ENCODE measurements around the gene RNF8.
"Not testable (repeated sequence)": the region's sequence is repeated elsewhere in the genome, so short reads cannot be mapped to it uniquely, and the experiment has no call there.

Gene RNF8

DNA sequence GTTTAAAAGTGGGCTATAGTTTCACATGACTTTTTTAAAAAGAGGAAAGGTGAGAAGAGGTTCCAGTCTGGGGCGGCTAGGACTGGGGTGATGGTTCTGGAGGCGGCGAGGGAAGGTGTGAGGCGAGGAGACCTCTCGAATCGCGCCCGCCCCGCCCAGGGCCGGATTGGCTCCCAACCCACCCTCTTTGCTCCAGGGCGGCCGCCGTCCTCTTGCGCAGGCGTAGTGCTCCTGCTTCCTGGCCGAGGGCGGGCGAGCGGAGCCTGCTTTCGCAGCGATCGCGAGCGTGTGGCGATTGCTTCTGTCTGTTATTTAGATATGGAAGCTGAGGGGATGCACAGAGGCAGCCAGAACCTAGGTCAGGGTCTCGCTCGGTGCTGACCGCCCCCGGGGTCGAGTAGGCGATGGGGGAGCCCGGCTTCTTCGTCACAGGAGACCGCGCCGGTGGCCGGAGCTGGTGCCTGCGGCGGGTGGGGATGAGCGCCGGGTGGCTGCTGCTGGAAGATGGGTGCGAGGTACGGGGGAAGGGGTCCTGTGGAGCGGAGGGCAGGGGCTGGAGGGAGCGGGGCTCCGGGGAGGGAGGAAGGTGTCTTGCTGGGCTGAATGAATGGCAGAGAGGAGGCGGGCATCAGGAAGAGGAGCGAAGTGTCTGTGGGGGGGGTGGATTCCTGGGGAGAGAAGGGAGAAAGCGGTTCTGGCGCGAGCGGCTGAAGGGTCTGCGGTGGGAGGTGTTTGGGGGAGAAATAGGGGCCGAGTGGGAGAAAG, at the start of gene RNF8:
RNF8 (plus strand) TSS at position 223 of the 765 bp plus-strand sequence; CDS start at position 405, 182 bp downstream.
- no peak for FAIRE-seq

- no peak for FAIRE-seq
Observed at GRCh38 chr6:37304766-37305165, 49.0 kb upstream of the RNF8 start.

- no peak for FAIRE-seq
Observed at GRCh38 chr6:37305841-37306425, 47.9 kb upstream of the RNF8 start.

GRCh38 chr6:37306624-37307222, 47.1 kb upstream of the RNF8 start:
- no peak for FAIRE-seq

GRCh38 chr6:37307484-37307883, 46.3 kb upstream of the RNF8 start:
- FAIRE-seq: not testable (repeated sequence)

DNA sequence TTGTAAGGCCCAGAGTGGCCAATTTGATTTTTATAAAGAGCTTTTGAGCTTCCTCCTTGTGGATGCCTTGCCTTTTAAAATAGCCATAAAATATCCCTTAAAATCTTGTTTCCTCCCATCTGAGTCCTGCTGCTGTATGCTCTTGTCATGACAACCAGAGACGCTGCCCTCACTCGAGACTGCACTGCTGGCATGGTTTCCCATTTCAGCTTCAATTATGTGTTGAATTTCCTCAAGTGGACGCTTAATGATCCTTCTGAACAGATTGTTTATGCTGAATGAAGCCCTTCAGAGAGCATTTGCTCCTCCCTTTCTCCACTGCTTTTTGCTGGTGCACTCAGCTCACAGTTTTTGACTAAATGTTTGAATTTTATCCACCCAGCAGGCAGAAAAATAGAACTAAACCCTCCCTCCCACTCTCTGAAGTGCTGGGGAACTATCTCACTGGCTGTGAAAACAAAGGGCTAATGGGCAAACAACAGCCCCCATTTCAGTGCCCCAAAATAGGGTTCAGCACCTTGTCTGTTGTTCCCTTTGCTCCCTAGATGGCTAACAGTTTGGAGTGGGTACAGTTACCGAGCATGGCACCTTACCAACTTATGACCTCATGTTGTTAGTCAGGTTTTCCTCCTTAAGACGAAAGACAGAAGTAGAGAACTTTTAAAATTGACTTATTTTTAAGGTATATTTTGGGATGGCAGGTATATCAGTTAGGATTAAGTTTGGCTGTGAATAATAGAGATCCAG, 45.5 kb upstream of the RNF8 start:
- no peak for FAIRE-seq

GRCh38 chr6:37309046-37309445, 44.7 kb upstream of the RNF8 start:
- FAIRE-seq: no peak

GRCh38 chr6:37309692-37310091, 44.1 kb upstream of the RNF8 start:
- no peak for FAIRE-seq

- FAIRE-seq: no peak
Observed at GRCh38 chr6:37310966-37311365, 42.8 kb upstream of the RNF8 start.

DNA sequence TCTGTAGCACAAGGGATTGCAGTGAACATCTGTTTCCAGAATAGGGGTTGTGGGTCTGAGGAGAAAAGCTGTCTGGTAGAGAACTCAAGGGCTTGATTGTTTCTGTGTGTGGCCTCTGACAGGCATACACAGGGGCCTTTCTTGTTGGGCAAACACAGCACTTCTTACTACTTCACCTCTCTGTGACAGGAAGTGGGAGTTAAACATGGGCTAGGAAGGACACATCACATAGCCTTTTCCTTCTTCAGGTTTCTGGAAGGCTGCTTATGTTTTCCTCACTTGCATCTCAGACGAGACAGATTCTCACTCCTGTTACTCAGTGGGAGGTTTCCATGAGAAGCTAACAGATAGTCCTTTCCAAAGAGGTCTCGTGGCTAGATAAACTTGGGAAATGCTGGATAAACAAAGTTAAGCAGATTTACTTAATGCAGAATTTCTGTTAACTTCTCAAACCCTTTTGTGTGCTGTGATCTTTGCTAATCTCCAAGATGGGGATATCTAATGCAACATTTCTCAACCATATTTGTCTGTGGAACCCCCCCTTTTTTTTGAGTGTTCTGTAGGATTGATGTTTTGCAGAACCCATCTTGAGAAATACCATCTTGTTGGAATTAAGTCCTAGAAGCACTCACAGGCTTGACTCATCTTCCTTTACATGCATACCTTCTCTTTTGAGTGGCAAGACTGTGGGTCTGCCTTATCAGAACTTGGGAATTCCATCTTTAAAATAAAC, 41.9 kb upstream of the RNF8 start:
- no peak for FAIRE-seq

GRCh38 chr6:37313723-37314486, 39.9 kb upstream of the RNF8 start:
- FAIRE-seq: no peak

DNA sequence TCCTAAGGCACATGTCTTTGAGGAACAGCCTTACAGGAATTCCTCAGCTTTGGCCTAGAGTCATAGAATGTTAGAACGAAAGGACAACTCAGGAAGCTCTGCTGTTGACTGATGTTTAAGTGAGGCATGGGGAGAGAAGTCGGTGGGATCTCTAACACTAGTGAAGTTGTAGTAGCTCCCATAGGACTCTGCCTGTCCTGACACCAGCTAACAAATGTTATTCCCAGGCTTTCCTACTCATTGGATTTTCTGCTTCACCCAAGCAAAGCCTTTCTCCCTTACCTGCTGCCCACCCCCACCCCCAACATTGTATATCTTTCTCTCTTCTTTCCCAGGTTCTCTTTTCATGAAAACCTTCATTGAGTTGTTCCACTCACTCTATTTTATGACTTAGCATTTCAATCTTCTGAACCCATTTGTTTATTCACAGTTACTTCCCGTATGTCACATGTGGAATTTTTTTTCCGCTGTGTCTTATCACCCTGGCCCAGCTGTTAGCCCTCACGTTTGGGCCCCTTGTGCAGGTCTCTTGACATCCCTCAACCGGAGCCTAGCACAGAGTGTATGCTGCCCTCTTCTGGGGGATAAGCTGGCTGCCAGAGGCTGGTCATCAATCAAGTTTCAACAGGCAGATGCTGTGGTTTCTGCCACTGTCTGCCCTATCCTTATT, 39.2 kb upstream of the RNF8 start:
- no peak for FAIRE-seq

- FAIRE-seq: no peak
Observed at GRCh38 chr6:37315157-37315515, 38.6 kb upstream of the RNF8 start.

GRCh38 chr6:37316071-37316470, 37.7 kb upstream of the RNF8 start:
- no peak for FAIRE-seq

- FAIRE-seq: no peak
Observed at GRCh38 chr6:37317312-37318038, 36.3 kb upstream of the RNF8 start.

- no peak for FAIRE-seq
Observed at GRCh38 chr6:37319156-37319555, 34.6 kb upstream of the RNF8 start.

DNA sequence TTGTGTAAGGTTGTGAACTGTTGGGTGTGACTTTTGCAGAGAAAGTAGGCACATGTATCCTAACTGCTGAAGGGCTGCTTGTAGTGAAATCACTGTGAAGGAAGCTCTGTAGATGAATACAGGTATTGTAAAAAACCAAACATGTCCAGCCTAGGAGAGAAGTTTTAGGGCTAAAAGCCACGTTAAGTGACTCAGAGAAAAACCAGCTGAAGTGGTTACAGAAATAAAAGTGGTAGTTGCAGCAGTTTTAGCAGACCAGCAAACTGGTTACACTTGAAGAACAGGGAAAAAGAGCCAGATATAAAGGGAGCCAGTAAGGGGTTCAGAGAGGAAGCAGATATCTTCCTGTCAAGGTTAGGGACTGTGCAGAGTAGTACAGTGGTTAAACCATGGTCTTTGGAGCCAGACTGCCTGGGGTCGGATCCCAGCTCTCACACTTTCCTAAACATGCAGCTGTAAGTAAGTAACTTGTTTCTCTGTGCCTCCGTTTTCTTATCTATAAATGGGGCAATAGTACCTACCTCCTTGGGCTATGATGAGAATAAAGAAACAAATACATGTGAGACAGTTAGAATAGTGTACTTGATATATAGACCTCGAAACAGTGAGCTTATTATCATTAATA, 33.8 kb upstream of the RNF8 start:
- FAIRE-seq: no peak

- FAIRE-seq: no peak
Observed at GRCh38 chr6:37320646-37321045, 33.1 kb upstream of the RNF8 start.

GRCh38 chr6:37321101-37321500, 32.7 kb upstream of the RNF8 start:
- no peak for FAIRE-seq
